Measurements from ENCODE around the gene PGM1.

Gene PGM1

GRCh38 chr1:63601463-63601862, 8.3 kb downstream of the PGM1 start:
- DNase-seq = no peak

- DNase-seq = no peak
Measured at GRCh38 chr1:63601912-63602311, 8.7 kb downstream of the PGM1 start.

- DNase-seq = no peak
Measured at GRCh38 chr1:63602629-63603028, 9.4 kb downstream of the PGM1 start.

GRCh38 chr1:63603810-63604209, 10.6 kb downstream of the PGM1 start:
- no peak for DNase-seq

GRCh38 chr1:63607322-63607721, 14.1 kb downstream of the PGM1 start:
- no peak for DNase-seq

- DNase-seq = no peak
Measured at GRCh38 chr1:63611231-63611630, 18.0 kb downstream of the PGM1 start.

GRCh38 chr1:63612564-63612963, 19.4 kb downstream of the PGM1 start:
- DNase-seq = no peak

- DNase-seq = no peak
Measured at GRCh38 chr1:63612971-63613370, 19.8 kb downstream of the PGM1 start.

GRCh38 chr1:63615768-63616420, 22.7 kb downstream of the PGM1 start:
- peak; percentile 61 for DNase-seq

- no peak for DNase-seq
Measured at GRCh38 chr1:63617450-63617849, 24.2 kb downstream of the PGM1 start.

GRCh38 chr1:63618011-63618410, 24.8 kb downstream of the PGM1 start:
- DNase-seq = no peak

- DNase-seq = no peak
Measured at GRCh38 chr1:63619558-63619957, 26.3 kb downstream of the PGM1 start.

GRCh38 chr1:63620671-63621070, 27.5 kb downstream of the PGM1 start:
- DNase-seq = no peak

GRCh38 chr1:63621075-63621474, 27.9 kb downstream of the PGM1 start:
- no peak for DNase-seq

GRCh38 chr1:63621698-63622097, 28.5 kb downstream of the PGM1 start:
- DNase-seq = no peak

GRCh38 chr1:63622849-63623566, 29.8 kb downstream of the PGM1 start:
- peak; percentile 53 for DNase-seq

GRCh38 chr1:63623952-63624351, 30.7 kb downstream of the PGM1 start:
- no peak for DNase-seq

- DNase-seq = no peak
Measured at GRCh38 chr1:63624911-63625310, 31.7 kb downstream of the PGM1 start.

- DNase-seq = no peak
Measured at GRCh38 chr1:63626222-63626621, 33.0 kb downstream of the PGM1 start.

- DNase-seq = no peak
Measured at GRCh38 chr1:63628607-63629006, 35.4 kb downstream of the PGM1 start.

GRCh38 chr1:63630238-63630637, 37.0 kb downstream of the PGM1 start:
- no peak for DNase-seq

- DNase-seq = no peak
Measured at GRCh38 chr1:63630666-63631065, 37.5 kb downstream of the PGM1 start.

- no peak for DNase-seq
Measured at GRCh38 chr1:63632110-63632509, 38.9 kb downstream of the PGM1 start.

- no peak for DNase-seq
Measured at GRCh38 chr1:63633281-63633680, 40.1 kb downstream of the PGM1 start.

- no peak for DNase-seq
Measured at GRCh38 chr1:63634471-63634870, 41.3 kb downstream of the PGM1 start.
